ENCODE measurements around the gene CDX1. TPM values are rescaled to one million over a fixed set of nuclear protein-coding genes. Genes with fewer than 3 reads are reported as not detected.
A peak's percentile ranks its signal among the peaks of the same experiment; 100 is the strongest.

Gene CDX1
- total and polyA plus RNA-seq, 3 experiments from 2014 or later: not detected

- Mint-ChIP-seq H3K27ac (peak overlapping the region in 1 of 8 donors; percentile 46), H3K36me3 (no peaks in the 10 kb centered on the region)
- H3K4me1 ChIP-seq (ENCODE audit: insufficient read depth, low read length): no peaks in the 10 kb centered on the region
Observed at GRCh38 chr5:150141544-150142184, 24.9 kb upstream of the CDX1 start.

GRCh38 chr5:150142185-150142958 lies 24.2 kb upstream of the CDX1 start:
- H3K4me1 Mint-ChIP-seq: no peaks in the 10 kb centered on the region
- DNase-seq: no peak
- peaks cover 5 to 7% of the 10 kb centered on the region in 2 donors for H3K27me3 Mint-ChIP-seq
- no peak overlapping the region for H3K4me3 Mint-ChIP-seq
- Histone ChIP-seq H3K4me3 (ENCODE audit: low read length) (no peak overlapping the region), H3K27me3 (ENCODE audit: insufficient read depth, low read length, poor library complexity, severe bottlenecking) (no peaks in the 10 kb centered on the region), H3K36me3 (ENCODE audit: insufficient read depth, low read length) (no peaks in the 10 kb centered on the region), H3K4me1 (ENCODE audit: insufficient read depth, low read length) (no peaks in the 10 kb centered on the region), H3K27ac (ENCODE audit: low read depth, low read length) (no peak overlapping the region), H3K9me3 (ENCODE audit: low read length) (no peaks in the 10 kb centered on the region)
- H3K27ac Mint-ChIP-seq: no peak overlapping the region
- no peaks in the 10 kb centered on the region for H3K9me3 Mint-ChIP-seq
- no peaks in the 10 kb centered on the region for H3K36me3 Mint-ChIP-seq
- ChIA-PET CTCF (no interaction called here), POLR2A (no interaction called here)

More at GRCh38 chr5:150141544-150142184, 24.9 kb upstream of the CDX1 start:
- no peaks in the 10 kb centered on the region for H3K27me3 ChIP-seq (ENCODE audit: insufficient read depth, low read length, poor library complexity, severe bottlenecking)
- no peaks in the 10 kb centered on the region for H3K4me1 Mint-ChIP-seq
- peaks cover 5 to 11% of the 10 kb centered on the region in 2 donors for H3K27me3 Mint-ChIP-seq
- H3K9me3 ChIP-seq (ENCODE audit: low read length): no peaks in the 10 kb centered on the region
- H3K27ac ChIP-seq (ENCODE audit: low read depth, low read length): no peak overlapping the region
- H3K9me3 Mint-ChIP-seq: no peaks in the 10 kb centered on the region
- no peaks in the 10 kb centered on the region for H3K36me3 ChIP-seq (ENCODE audit: insufficient read depth, low read length)
- CTCF ChIA-PET: no interaction called here
- H3K4me3 Mint-ChIP-seq: no peak overlapping the region
- POLR2A ChIA-PET: no interaction called here
- no peak overlapping the region for H3K4me3 ChIP-seq (ENCODE audit: low read length)
- DNase-seq: no peak

- Mint-ChIP-seq H3K27me3 (peaks cover 2 to 5% of the 10 kb centered on the region in 2 donors), H3K4me1 (no peaks in the 10 kb centered on the region), H3K9me3 (no peaks in the 10 kb centered on the region), H3K27ac (no peak overlapping the region), H3K4me3 (no peak overlapping the region), H3K36me3 (no peaks in the 10 kb centered on the region)
- DNase-seq: no peak
- no peaks in the 10 kb centered on the region for H3K27me3 ChIP-seq (ENCODE audit: insufficient read depth, low read length, poor library complexity, severe bottlenecking)
- no peak overlapping the region for H3K4me3 ChIP-seq (ENCODE audit: low read length)
- H3K4me1 ChIP-seq (ENCODE audit: insufficient read depth, low read length): no peaks in the 10 kb centered on the region
- CTCF ChIA-PET: no interaction called here
- no peaks in the 10 kb centered on the region for H3K9me3 ChIP-seq (ENCODE audit: low read length)
- H3K27ac ChIP-seq (ENCODE audit: low read depth, low read length): no peak overlapping the region
- POLR2A ChIA-PET: no interaction called here
- no peaks in the 10 kb centered on the region for H3K36me3 ChIP-seq (ENCODE audit: insufficient read depth, low read length)
Observed at GRCh38 chr5:150142959-150143349, 23.6 kb upstream of the CDX1 start.

GRCh38 chr5:150143350-150144245 lies 23.0 kb upstream of the CDX1 start:
- Mint-ChIP-seq H3K4me1 (no peaks in the 10 kb centered on the region), H3K9me3 (no peaks in the 10 kb centered on the region), H3K36me3 (no peaks in the 10 kb centered on the region), H3K27me3 (peaks cover 4 to 5% of the 10 kb centered on the region in 2 donors), H3K4me3 (no peak overlapping the region), H3K27ac (peak overlapping the region in 1 of 8 donors; percentile 43)
- H3K9me3 ChIP-seq (ENCODE audit: low read length): no peaks in the 10 kb centered on the region
- DNase-seq: no peak
- H3K4me3 ChIP-seq (ENCODE audit: low read length): no peak overlapping the region
- ChIA-PET CTCF (no interaction called here), POLR2A (no interaction called here)
- H3K36me3 ChIP-seq (ENCODE audit: insufficient read depth, low read length): no peaks in the 10 kb centered on the region
- H3K27me3 ChIP-seq (ENCODE audit: insufficient read depth, low read length, poor library complexity, severe bottlenecking): no peaks in the 10 kb centered on the region
- H3K4me1 ChIP-seq (ENCODE audit: insufficient read depth, low read length): no peaks in the 10 kb centered on the region
- H3K27ac ChIP-seq (ENCODE audit: low read depth, low read length): peak overlapping the region; percentile 24

- H3K4me3 ChIP-seq (ENCODE audit: low read length): no peak overlapping the region
- H3K36me3 Mint-ChIP-seq: no peaks in the 10 kb centered on the region
- H3K36me3 ChIP-seq (ENCODE audit: insufficient read depth, low read length): no peaks in the 10 kb centered on the region
- H3K27me3 Mint-ChIP-seq: peaks cover 5 to 6% of the 10 kb centered on the region in 2 donors
- H3K27ac Mint-ChIP-seq: peak overlapping the region in 1 of 8 donors; percentile 82
- POLR2A ChIA-PET: no interaction called here
- peak overlapping the region; percentile 24 for H3K27ac ChIP-seq (ENCODE audit: low read depth, low read length)
- H3K4me3 Mint-ChIP-seq: peak overlapping the region in 1 of 7 donors; percentile 33
- no peaks in the 10 kb centered on the region for H3K4me1 Mint-ChIP-seq
- H3K27me3 ChIP-seq (ENCODE audit: insufficient read depth, low read length, poor library complexity, severe bottlenecking): no peaks in the 10 kb centered on the region
- H3K9me3 ChIP-seq (ENCODE audit: low read length): no peaks in the 10 kb centered on the region
- no peaks in the 10 kb centered on the region for H3K4me1 ChIP-seq (ENCODE audit: insufficient read depth, low read length)
- CTCF ChIA-PET: no interaction called here
- no peak for DNase-seq
- H3K9me3 Mint-ChIP-seq: no peaks in the 10 kb centered on the region
Observed at GRCh38 chr5:150144246-150144801, 22.3 kb upstream of the CDX1 start.

- H3K27me3 ChIP-seq (ENCODE audit: insufficient read depth, low read length, poor library complexity, severe bottlenecking): no peaks in the 10 kb centered on the region
- Mint-ChIP-seq H3K9me3 (no peaks in the 10 kb centered on the region), H3K4me1 (no peaks in the 10 kb centered on the region), H3K4me3 (no peak overlapping the region), H3K36me3 (no peaks in the 10 kb centered on the region), H3K27me3 (peaks cover 5 to 7% of the 10 kb centered on the region in 2 donors), H3K27ac (no peak overlapping the region)
- ChIA-PET POLR2A (no interaction called here), CTCF (no interaction called here)
- H3K36me3 ChIP-seq (ENCODE audit: insufficient read depth, low read length): no peaks in the 10 kb centered on the region
- H3K27ac ChIP-seq (ENCODE audit: low read depth, low read length): no peak overlapping the region
- H3K4me3 ChIP-seq (ENCODE audit: low read length): no peak overlapping the region
- no peak for DNase-seq
- H3K4me1 ChIP-seq (ENCODE audit: insufficient read depth, low read length): no peaks in the 10 kb centered on the region
- no peaks in the 10 kb centered on the region for H3K9me3 ChIP-seq (ENCODE audit: low read length)
Observed at GRCh38 chr5:150144879-150145278, 21.7 kb upstream of the CDX1 start.

- H3K27me3 Mint-ChIP-seq: peaks cover 7 to 9% of the 10 kb centered on the region in 2 donors
- DNase-seq: no peak
- Histone ChIP-seq H3K27me3 (ENCODE audit: insufficient read depth, low read length, poor library complexity, severe bottlenecking) (no peaks in the 10 kb centered on the region), H3K4me1 (ENCODE audit: insufficient read depth, low read length) (no peaks in the 10 kb centered on the region), H3K27ac (ENCODE audit: low read depth, low read length) (no peak overlapping the region), H3K9me3 (ENCODE audit: low read length) (no peaks in the 10 kb centered on the region), H3K36me3 (ENCODE audit: insufficient read depth, low read length) (no peaks in the 10 kb centered on the region), H3K4me3 (ENCODE audit: low read length) (no peak overlapping the region)
- POLR2A ChIA-PET: interaction anchor here (0.7 kb wide), 1 partner anchor 9 kb away, joined by 4 read pairs; the partner anchor contains the start of gene PDGFRB
- CTCF ChIA-PET: interaction anchor here (1.2 kb wide), 1 partner anchor 8 kb away, joined by 3 read pairs; no protein-coding TSS in a partner anchor
- no peaks in the 10 kb centered on the region for H3K36me3 Mint-ChIP-seq
- H3K9me3 Mint-ChIP-seq: no peaks in the 10 kb centered on the region
- H3K4me3 Mint-ChIP-seq: no peak overlapping the region
- no peaks in the 10 kb centered on the region for H3K4me1 Mint-ChIP-seq
- H3K27ac Mint-ChIP-seq: no peak overlapping the region
Observed at GRCh38 chr5:150146235-150146634, 20.3 kb upstream of the CDX1 start.

Measured in CD8-positive, alpha-beta memory T cell (primary cell).